Amygdala (tissue), 56 donors: ENCODE measurements around the gene GLYR1.

Experiments used
- DNase-seq, 56 donors: peaks; one replicate each; lab custom pipeline; 2025; lab: John Stamatoyannopoulos, UW

Gene GLYR1

DNA sequence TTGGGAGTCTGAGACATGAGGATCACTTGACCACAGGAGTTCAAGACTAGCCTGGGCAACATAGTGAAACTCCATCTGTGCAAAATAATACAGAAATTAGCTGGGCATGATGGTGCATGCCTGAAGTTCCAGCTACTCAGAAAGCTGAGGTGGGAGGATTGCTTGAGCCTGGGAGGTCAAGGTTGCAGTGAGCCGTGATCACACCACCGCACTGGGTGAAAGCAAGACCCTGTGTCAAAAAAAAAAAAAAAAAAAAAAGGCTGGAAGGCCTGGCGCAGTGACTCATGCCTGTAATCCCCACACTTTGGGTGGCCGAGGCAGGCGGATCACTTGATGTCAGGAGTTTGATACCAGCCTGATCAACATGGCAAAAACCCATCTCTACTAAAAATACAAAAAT is 8.3 kb upstream of the GLYR1 start:
- no peak for DNase-seq

- no peak for DNase-seq
Measured at GRCh38 chr16:4852221-4852872, 5.3 kb upstream of the GLYR1 start.

GRCh38 chr16:4850211-4850610 is 3.1 kb upstream of the GLYR1 start:
- no peak for DNase-seq

DNA sequence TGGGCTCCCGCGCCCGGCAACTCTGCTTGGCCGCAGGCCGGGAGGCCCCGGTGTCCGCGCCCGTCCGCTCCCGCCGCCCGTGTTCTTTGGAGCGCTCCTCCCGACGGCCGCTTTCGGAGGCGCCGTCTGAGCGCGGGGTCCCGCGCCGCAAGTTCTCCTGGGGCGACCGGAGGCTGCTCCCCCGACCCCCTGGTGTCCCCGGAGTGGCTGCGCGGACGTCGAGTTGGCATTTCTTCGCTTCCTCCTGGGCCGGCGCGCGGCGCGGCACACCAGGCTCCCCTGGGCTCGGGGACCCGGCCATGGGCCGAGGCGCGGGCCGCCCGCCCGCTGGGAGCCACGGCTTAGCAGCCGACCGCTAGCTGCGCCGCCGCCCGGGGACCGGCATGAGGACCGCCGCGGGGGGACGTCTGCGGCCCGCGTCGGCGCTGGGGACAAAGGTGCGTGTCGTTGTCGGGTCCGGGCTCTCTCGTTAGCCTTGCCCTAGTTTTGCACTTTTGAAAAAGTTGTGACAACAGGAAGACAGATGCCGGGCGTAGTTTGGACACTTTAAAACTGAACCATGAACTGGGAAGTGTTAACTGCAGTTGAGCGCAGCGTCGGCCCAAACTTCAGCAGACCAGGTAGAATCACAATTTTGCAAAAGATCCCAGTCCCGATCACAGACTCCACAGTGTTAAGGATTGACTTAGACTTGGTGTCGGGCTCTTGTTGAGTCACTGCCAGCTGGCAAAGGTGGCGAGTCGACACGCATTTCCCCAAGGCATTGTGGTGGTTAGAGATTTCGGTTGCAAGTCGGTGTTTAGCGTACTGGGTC is 893 bp upstream of the GLYR1 start:
- peak in 10 of 56 donors; percentile 3 to 38 (median 19) for DNase-seq

- peak in 33 of 56 donors; percentile 5 to 67 (median 38) for DNase-seq
Measured at GRCh38 chr16:4846503-4846900, 586 bp downstream of the GLYR1 start.

- no peak for DNase-seq
Measured at GRCh38 chr16:4840984-4841383, 6.1 kb downstream of the GLYR1 start.

DNA sequence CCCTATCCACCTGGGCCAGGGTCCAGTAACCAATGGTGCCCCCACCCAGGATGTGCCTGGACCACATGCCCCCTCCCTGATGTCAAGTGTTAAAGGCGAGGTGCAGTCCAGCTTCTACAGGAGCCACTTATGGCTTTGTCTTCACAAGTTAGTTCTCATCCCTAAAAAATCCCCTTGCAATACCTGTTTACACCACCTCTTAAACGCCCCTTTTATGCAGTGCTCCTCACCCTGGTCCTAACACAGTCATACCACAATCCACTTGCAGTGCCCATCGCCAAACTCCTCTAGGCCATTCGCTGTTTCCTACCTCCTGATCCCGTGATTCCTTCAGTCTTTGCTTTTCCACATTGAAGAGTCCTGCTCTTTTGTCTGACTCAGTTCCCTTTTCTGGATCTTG is 7.1 kb downstream of the GLYR1 start:
- DNase-seq, result no peak

DNA sequence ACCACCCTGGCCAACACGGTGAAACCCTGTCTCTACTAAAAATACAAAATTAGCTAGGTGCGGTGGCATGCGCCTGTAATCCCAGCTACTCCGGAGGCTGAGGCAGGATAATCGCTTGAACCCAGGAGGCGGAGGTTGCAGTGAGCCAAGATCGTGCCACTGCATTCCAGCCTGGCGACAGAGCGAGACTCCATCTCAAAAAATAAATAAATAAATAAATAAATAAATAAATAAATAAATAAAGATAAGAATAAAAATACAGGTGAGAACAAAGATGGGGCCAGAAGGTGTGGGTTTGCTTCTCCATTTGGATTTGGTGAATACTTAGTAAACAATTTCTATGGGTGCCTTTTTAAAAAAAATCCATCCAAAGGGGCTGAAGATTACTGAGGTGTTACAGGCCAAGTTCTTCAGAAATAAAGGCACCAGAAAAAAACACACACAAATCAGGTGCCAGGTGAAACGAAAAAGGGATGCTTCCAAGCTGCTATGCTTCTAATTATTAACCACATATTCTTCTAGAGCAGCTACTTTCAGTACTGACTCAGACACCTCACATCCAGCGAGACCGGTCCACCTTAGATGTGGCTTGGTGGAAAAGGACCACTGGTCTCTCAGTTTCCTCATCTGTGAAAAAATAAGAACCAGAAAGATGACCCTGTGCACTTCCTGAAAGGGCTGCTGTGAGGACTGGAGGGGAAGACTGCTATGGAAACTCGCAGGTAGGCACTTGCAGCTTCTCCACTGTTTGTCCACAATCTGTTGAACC is 9.2 kb downstream of the GLYR1 start:
- no peak for DNase-seq

GRCh38 chr16:4836727-4837126 is 10.4 kb downstream of the GLYR1 start:
- DNase-seq, result no peak

DNA sequence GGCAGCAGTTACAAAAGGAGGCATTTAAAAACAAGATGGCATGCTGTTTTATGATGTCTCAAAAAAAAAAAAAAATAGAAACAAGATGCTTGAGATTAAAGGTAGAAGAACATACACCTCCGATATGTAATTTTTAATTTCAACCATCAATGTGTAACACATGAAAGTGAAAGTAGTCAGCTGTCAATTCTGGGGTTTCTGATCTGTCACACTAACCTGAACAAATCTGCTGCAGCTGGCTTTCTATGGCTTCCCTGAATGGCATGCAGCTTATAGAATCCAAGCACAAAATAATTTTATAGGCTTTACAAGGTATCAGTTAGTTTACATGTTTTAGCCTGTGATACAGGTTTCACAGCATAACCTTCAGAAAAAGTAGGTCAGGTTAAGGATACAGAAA is 13.5 kb downstream of the GLYR1 start:
- DNase-seq, result no peak

DNA sequence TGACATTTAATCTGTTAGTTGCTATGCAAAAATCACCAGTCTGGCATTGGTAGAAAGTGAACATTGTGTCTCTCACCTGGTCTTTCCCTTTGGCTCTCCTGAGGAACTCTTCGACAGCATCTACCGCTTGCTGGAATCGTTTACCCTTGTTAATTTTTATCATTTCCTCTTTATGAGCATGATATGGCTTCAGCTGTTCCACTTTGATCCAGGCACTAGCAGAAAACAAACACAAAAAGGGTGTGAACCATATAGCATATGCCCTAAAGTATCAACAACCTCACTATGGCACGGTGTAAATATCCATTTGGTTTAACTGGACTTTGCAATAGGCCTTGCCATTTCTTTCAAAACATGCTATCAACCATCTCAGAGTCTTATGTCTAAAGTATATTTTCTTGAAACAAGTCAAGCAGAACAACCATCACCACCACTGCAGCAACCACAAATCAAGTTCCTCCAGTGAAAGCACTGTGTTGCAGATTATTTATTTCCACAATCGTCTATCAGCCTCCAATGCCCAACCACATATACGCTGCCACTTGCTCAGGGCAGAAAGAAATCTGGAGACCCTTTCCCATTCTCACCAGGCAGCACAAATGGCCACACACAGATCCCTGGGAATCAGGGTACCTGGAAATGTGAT is 14.3 kb downstream of the GLYR1 start:
- DNase-seq, result no peak

GRCh38 chr16:4831616-4832015 is 15.5 kb downstream of the GLYR1 start:
- no peak for DNase-seq

DNA sequence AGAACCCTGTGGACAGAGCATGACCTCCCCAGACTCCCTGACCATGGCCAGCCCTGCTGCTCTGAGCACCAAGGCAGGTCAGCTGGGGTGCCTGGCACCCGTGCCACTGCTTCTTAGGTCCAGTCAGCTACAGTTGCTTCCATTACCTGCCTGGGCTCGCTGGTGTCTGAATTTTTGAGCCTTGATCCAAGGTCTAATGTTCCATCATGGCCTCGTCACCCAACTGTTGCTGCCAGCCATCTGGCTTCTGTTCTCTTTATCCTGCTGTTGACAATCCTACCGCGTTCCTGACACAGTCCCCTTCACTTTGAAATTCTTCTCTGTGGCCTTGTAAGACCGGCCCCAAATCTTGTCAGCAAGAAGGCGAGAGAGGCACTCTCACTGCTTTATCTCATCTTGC is 16.7 kb downstream of the GLYR1 start:
- DNase-seq, result no peak

GRCh38 chr16:4828567-4829321 is 18.3 kb downstream of the GLYR1 start:
- no peak for DNase-seq

- no peak for DNase-seq
Measured at GRCh38 chr16:4826980-4827379, 20.1 kb downstream of the GLYR1 start.

DNA sequence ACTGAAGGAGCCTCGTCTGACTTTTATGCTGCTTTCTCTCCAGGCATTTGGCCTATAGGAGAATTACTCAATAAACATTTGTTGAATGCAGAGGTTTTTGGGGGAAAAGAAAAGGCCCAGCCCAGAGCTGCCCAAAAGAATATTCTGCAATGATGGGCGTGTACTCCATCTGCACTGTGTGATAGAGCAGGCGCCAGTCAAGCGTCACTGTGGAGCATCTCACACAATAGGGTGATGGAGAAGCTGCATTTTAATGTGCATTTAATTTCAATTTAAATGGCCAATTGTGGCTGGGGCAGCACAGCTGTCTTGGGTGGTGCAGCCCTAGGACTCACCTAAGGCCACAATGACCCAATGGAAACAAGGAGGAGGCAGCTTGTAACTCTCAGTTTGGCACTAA is 20.6 kb downstream of the GLYR1 start:
- no peak for DNase-seq

GRCh38 chr16:4825196-4825595 is 21.9 kb downstream of the GLYR1 start:
- DNase-seq, result no peak

DNA sequence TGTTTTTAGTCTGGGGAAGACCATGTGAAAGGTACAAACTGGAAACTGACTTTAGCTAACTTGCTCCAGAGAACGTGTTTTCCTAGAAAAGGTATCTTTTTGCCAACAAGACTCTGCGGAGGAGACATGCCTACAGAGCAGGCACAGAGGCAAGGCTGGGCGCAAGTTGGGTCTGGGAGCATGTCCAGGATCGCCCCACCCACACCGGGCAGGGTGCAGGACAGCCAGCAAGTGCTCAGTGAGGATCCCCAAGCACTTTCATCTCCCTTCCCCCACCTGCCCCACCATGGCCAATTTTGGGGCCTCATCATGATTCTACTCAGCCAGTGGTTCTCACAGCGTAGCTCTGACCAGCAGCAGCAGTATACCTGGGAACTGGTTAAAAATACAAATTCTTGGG is 26.4 kb downstream of the GLYR1 start:
- DNase-seq, result peak in 3 of 56 donors; percentile 8 to 29 (median 12)

DNA sequence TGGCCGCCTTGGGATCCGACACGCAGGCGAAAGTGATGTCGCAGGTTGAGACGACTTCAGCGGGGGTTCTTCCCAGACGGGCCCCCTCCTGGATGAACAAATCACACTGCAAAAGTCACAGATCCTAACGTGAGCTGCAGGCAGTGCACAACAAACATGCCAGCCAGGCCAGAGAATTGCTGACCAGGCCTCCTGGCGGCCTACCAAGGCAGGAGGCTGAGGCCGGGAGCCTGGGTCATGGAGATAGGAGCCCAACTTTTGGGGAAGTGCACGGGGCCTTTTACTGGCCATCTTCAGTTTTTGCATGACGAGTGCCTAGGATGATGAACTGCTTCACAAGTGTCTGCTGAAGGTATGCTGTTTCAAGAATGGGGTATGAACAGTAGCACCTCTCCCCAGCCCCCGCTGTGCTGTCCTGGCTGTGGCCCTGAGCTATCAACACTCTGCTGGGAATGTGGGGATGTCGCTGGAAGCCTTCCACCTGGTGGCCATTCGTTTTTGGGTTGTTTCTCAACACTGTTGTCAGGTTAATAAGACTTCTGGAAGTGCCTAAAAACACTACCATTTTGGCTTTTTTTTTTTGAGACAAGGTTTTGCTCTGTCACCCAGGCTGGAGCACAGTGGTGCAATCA is 32.4 kb downstream of the GLYR1 start:
- no peak for DNase-seq

- DNase-seq, result no peak
Measured at GRCh38 chr16:4814046-4814445, 33.0 kb downstream of the GLYR1 start.
